Left lung (tissue), 10 donors: ENCODE measurements around the gene KRTAP16-1. TPM values are rescaled to one million over a fixed set of nuclear protein-coding genes. Genes with fewer than 3 reads are reported as not detected.
A peak's percentile ranks its signal among the peaks of the same experiment; 100 is the strongest.

ENCODE experiments used
- ATAC-seq: fragments of 200-7000 bp; cut with Tn5 transposase; one replicate; pipeline ENCODE4 v1.9.1; 2020; ENCODE audit warnings: moderate library complexity
- DNase-seq, 4 donors: peaks; one replicate each; pipeline ENCODE4 v3.0.0-alpha.2; 2013 to 2020
- H3K27ac ChIP-seq, 2 donors: fragments of 200-600 bp; sonication (generic) in 1 of 2; one replicate each; pipeline versions ENCODE4 v1.5.0 to v1.8.0; 2020 to 2021
- H3K27me3 ChIP-seq, 2 donors: fragments of 200-600 bp; sonication (generic) in 1 of 2; one replicate each; pipeline versions ENCODE4 v1.5.0 to v1.8.0; 2020 to 2021
- H3K36me3 ChIP-seq, 2 donors: fragments of 200-600 bp; sonication (generic) in 1 of 2; one replicate each; pipeline versions ENCODE4 v1.5.0 to v1.8.0; 2020 to 2021
- H3K4me1 ChIP-seq, 2 donors: fragments of 200-600 bp; one replicate each; pipeline ENCODE4 v1.8.0; 2021
- H3K4me3 ChIP-seq, 2 donors: fragments of 200-600 bp; sonication (generic) in 1 of 2; one replicate each; pipeline versions ENCODE4 v1.5.0 to v1.8.0; 2020 to 2021; ENCODE audit warnings: mild to moderate bottlenecking in 1 of 2
- H3K9me3 ChIP-seq, 2 donors: fragments of 200-600 bp; sonication (generic) in 1 of 2; one replicate each; pipeline versions ENCODE4 v1.5.0 to v1.8.0; 2020 to 2021
- intact Hi-C, 2 donors: fragments of 100-400 bp; cut with DNase I; formaldehyde crosslinking; loops; one replicate each; pipeline versions ENCODE4 v1.11.2 to v1.14.2; 2022
- polyA plus RNA-seq, 6 donors: library from polyadenylated mRNA; unstranded; fragments of 120-200 nt; gene quantifications; one replicate each; pipeline ENCODE4 v1.2.1, GENCODE V29; 2013; ENCODE audit not compliant: insufficient read length in 6 of 6
- total RNA-seq, 2 donors: library from RNA; stranded (reverse); fragmentation: NEBNext Ultra II Directional; extraction: Animal tissue kit (Norgen Biotek cat#: 25700); gene quantifications; one replicate each; pipeline ENCODE4 v1.2.1, GENCODE V29; 2021
- TF ChIP-seq, protein P1 (sequence below), 2 donors: fragments of 200-600 bp; sonication (generic) in 1 of 2; IDR thresholded peaks; one replicate each; pipeline versions ENCODE4 v1.5.0 to v1.8.0; 2021; ENCODE audit warnings: antibody characterized with exemption in 2 of 2
- donor health status: DM: no; HTN: yes; CAD: no.
- donor health status: DM: no; HTN: no; CAD: no.

KRTAP16-1 gene
- total and polyA plus RNA-seq, 8 donors: not detected

DNA sequence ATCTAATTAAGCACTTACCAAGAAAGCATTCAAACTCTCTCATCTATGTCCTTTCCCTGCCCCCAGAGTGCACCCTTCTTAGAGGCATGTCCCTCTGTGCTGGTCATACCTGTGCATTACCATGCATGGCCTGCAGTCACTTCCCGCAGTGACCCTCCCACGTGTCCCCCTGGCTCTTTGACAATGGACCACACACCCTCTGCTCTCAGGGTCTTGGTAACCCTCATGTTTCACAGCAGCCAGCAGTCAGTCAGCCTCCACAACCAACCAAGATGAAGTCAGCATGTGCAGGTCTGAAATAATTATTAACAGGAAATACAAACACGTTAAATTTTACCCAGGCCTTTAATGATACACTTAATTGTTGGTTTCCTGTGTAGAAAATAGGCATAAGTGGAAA, 31.4 kb upstream of the KRTAP16-1 start:
- intact Hi-C loops: no loop called here
- Histone ChIP-seq H3K4me3 (no peak overlapping the region), H3K9me3 (peaks cover 0 to 7% of the 10 kb centered on the region in 2 donors), H3K4me1 (peaks cover 0 to 14% of the 10 kb centered on the region in 2 donors), H3K27ac (no peak overlapping the region), H3K36me3 (no peaks in the 10 kb centered on the region), H3K27me3 (no peaks in the 10 kb centered on the region)
- DNase-seq (no peak), ATAC-seq (peak; percentile 43)
- TF ChIP-seq, protein P1, sequence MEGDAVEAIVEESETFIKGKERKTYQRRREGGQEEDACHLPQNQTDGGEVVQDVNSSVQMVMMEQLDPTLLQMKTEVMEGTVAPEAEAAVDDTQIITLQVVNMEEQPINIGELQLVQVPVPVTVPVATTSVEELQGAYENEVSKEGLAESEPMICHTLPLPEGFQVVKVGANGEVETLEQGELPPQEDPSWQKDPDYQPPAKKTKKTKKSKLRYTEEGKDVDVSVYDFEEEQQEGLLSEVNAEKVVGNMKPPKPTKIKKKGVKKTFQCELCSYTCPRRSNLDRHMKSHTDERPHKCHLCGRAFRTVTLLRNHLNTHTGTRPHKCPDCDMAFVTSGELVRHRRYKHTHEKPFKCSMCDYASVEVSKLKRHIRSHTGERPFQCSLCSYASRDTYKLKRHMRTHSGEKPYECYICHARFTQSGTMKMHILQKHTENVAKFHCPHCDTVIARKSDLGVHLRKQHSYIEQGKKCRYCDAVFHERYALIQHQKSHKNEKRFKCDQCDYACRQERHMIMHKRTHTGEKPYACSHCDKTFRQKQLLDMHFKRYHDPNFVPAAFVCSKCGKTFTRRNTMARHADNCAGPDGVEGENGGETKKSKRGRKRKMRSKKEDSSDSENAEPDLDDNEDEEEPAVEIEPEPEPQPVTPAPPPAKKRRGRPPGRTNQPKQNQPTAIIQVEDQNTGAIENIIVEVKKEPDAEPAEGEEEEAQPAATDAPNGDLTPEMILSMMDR (IDR thresholded peaks at IDR 0.05): no peak

DNA sequence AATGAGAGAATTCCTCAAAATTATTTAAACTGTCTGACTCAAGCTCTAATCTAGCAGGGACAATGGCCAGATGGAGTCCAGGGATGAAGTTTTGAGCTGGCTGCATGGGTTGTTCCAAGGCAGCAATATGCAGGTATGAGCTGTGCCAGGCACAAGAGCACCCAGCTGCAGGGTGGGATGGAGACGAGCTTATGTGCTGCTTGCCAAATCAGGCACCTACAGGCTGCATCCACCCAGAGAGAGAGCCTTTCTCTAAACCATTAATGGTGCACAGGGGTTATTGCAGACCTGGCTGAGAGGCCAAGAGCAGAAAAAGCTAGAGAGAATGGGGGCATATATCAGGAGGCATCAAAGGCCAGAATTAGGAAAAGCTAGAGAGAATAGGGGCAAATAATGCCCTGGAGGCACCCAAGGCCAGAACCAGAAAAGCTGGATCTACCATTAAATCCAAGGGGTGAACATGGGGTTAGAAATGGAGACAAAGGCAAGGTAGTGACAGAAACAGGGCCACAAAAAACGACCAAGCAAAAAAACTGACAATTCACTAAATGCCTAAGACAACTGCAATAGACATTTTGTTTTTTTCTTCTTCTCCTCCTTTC, 30.6 kb upstream of the KRTAP16-1 start:
- TF ChIP-seq, protein P1 (IDR thresholded peaks at IDR 0.05): no peak
- H3K27me3 ChIP-seq: no peaks in the 10 kb centered on the region
- ATAC-seq (peak; percentile 27), DNase-seq (no peak)
- H3K4me3 ChIP-seq: no peak overlapping the region
- no peak overlapping the region for H3K27ac ChIP-seq
- peaks cover 0 to 7% of the 10 kb centered on the region in 2 donors for H3K9me3 ChIP-seq
- H3K4me1 ChIP-seq: peaks cover 0 to 14% of the 10 kb centered on the region in 2 donors
- intact Hi-C loops: no loop called here
- no peaks in the 10 kb centered on the region for H3K36me3 ChIP-seq

DNA sequence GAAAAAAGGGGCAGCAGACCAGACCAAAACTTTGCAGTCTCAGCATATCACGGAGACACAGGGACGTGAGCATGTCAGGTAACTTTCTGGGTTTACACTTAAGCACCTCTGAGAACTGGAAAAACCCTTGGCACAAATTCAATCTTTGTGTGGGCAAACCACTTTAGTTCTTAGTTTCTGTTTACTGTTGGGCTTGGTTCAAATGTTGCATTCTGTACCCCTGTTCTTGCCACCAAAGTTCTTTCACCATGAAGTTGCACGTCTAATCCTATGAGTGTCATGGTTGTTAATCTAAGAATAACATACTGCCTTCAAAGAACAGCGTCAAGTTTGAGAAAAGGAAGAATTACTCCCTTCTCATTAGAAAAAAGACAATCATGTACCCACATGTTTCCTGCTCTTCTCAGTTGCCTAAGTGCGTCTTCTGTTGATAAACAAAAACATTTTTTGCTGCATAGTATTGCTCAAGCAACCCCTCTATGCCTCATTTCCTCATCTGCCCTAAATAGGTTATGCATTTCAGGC, 29.9 kb upstream of the KRTAP16-1 start:
- Histone ChIP-seq H3K9me3 (peaks cover 0 to 7% of the 10 kb centered on the region in 2 donors), H3K4me1 (peaks cover 0 to 14% of the 10 kb centered on the region in 2 donors), H3K36me3 (no peaks in the 10 kb centered on the region), H3K27ac (peak overlapping the region in 1 of 2 donors; percentile 8), H3K4me3 (no peak overlapping the region), H3K27me3 (no peaks in the 10 kb centered on the region)
- ATAC-seq (peak; percentile 79), DNase-seq (peak in 1 of 4 donors; percentile 46)
- intact Hi-C loops: no loop called here
- TF ChIP-seq, protein P1 (IDR thresholded peaks at IDR 0.05): no peak

DNA sequence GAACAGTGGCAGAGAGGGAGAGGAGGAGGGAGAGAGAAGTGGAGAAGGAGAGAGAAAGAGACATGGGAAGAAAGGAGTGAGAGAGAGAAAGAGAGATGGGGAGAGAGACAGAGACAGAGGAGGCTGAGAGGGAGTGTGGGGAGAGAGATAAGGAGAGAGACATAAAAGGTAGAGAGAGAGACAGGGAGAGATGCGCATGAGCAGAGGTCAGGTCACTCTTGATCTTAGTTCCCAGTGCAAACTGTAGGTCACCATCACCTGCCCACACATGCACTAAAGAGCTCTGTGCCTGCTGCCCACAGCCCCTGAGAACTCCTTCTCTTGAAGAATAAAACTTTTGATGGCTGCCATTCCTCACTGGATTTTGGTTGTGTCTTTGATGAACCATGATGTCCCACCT, 26.6 kb upstream of the KRTAP16-1 start:
- no peak for DNase-seq
- intact Hi-C loops: no loop called here
- TF ChIP-seq, protein P1 (IDR thresholded peaks at IDR 0.05): no peak

DNA sequence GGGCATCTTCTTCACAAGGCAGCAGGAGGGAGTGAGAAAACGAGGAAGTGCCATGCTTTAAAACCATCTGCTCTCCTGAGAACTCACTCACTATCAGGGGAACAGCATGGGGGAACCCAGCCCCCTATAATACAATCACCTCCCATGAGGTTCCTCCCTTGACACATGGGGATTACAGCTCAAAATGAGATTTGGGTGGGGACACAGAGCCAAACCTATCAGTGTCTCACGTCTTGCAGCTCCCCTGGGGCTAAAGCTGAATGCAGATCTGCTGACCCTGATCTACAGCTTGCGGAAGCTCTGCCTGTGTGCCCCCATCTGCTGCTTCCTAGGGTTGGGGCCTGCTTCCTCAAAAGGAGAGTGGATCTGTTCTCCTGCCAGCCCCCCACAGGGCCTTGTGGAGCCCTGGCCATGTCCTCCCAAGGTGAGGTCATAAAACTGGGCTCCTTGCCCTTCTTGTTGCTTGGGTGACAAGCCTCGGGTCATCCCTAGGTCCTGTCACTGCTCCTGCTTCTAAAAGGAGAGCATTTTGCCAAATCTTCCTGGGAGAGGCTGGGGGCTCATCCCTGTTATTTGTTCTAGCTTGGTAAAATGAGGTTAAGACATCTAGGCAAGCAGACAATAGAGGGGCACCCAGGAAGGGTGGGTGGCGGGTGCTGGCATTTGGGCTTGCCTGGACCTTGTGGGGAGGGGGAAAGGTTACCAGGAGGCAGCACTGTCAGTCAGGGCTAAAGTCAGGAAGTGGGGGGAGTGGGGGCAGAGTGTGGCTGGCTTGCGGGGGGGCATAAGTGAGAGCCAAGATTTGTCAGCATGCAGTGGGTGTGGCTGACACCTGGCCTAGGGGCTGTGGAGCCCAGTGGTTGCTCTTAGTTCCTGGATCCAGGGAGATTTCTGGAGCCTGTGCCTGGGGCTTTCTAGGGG, 25.5 kb upstream of the KRTAP16-1 start:
- Histone ChIP-seq H3K36me3 (no peaks in the 10 kb centered on the region), H3K27me3 (no peaks in the 10 kb centered on the region), H3K4me3 (no peak overlapping the region), H3K27ac (no peak overlapping the region), H3K9me3 (no peaks in the 10 kb centered on the region), H3K4me1 (peaks cover 0 to 7% of the 10 kb centered on the region in 2 donors)
- TF ChIP-seq, protein P1 (IDR thresholded peaks at IDR 0.05): no peak
- DNase-seq (no peak), ATAC-seq (no peak)
- intact Hi-C loops: no loop called here

More for the DNA sequence above, 26.6 kb upstream of the KRTAP16-1 start:
- Histone ChIP-seq H3K36me3 (no peaks in the 10 kb centered on the region), H3K4me3 (no peak overlapping the region), H3K27me3 (no peaks in the 10 kb centered on the region), H3K27ac (no peak overlapping the region), H3K4me1 (peaks cover 0 to 14% of the 10 kb centered on the region in 2 donors), H3K9me3 (no peaks in the 10 kb centered on the region)
- ATAC-seq: no peak
